ENCODE measurements around the gene TLR7.

Gene TLR7

GRCh38 chrX:12891915-12892506 lies 25.1 kb downstream of the TLR7 start:
- no peak for FAIRE-seq

- no peak for FAIRE-seq
Observed at GRCh38 chrX:12892716-12893115, 25.8 kb downstream of the TLR7 start.

- no peak for FAIRE-seq
Observed at GRCh38 chrX:12894074-12895030, 27.5 kb downstream of the TLR7 start.

- FAIRE-seq = no peak
Observed at GRCh38 chrX:12895866-12896265, 29.0 kb downstream of the TLR7 start.

- no peak for FAIRE-seq
Observed at GRCh38 chrX:12896935-12897334, 30.1 kb downstream of the TLR7 start.

- no peak for FAIRE-seq
Observed at GRCh38 chrX:12898073-12898472, 31.2 kb downstream of the TLR7 start.

GRCh38 chrX:12899506-12899905 lies 32.6 kb downstream of the TLR7 start:
- FAIRE-seq = no peak

GRCh38 chrX:12901486-12901885 lies 34.6 kb downstream of the TLR7 start:
- FAIRE-seq = no peak

- FAIRE-seq = no peak
Observed at GRCh38 chrX:12903646-12904045, 36.8 kb downstream of the TLR7 start.

GRCh38 chrX:12906046-12906761 lies 39.3 kb downstream of the TLR7 start, which contains the start of gene TLR8:
Gene TLR8 (plus strand): TSS chrX:12906620. CDS start chrX:12906707, 87 bp downstream.
- no peak for FAIRE-seq

- FAIRE-seq = no peak
Observed at GRCh38 chrX:12910423-12911121, 43.7 kb downstream of the TLR7 start.

GRCh38 chrX:12911122-12911470 lies 44.2 kb downstream of the TLR7 start:
- FAIRE-seq = no peak

- no peak for FAIRE-seq
Observed at GRCh38 chrX:12912791-12913482, 46.1 kb downstream of the TLR7 start.

GRCh38 chrX:12917753-12918152 lies 50.9 kb downstream of the TLR7 start:
- FAIRE-seq = no peak

- FAIRE-seq = no peak
Observed at GRCh38 chrX:12919051-12919450, 52.2 kb downstream of the TLR7 start.

- FAIRE-seq = no peak
Observed at GRCh38 chrX:12919620-12920019, 52.7 kb downstream of the TLR7 start.

GRCh38 chrX:12920990-12921389 lies 54.1 kb downstream of the TLR7 start:
- no peak for FAIRE-seq

- FAIRE-seq = no peak
Observed at GRCh38 chrX:12921886-12922598, 55.2 kb downstream of the TLR7 start.

GRCh38 chrX:12922599-12922919 lies 55.7 kb downstream of the TLR7 start:
- FAIRE-seq = no peak

- no peak for FAIRE-seq
Observed at GRCh38 chrX:12929701-12930100, 62.8 kb downstream of the TLR7 start.

GRCh38 chrX:12930150-12930549 lies 63.3 kb downstream of the TLR7 start:
- no peak for FAIRE-seq

- FAIRE-seq = no peak
Observed at GRCh38 chrX:12932244-12932643, 65.4 kb downstream of the TLR7 start.
